HG03196 (cell line): ENCODE data around the gene TSC22D2.

ENCODE experiments used
- ATAC-seq: cut with Tn5 transposase; IDR thresholded peaks from one replicate; pipeline ENCODE4 v1.9.1; 2021; ENCODE audit not compliant: unreplicated experiment

Gene TSC22D2

DNA sequence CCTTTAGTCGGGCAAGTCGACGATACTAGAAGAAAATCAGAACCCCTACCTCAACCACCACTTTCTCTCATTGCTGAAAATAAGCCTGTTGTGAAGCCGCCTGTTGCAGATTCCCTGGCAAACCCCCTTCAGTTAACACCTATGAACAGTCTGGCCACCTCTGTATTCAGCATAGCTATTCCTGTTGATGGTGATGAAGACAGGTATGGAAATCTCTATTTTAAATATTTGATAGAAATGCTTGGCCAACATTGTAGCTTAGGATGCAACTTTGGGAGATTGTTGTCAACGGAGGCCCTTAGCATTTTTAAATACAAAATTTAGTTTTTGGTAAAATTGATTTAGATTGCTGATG lies 3.0 kb downstream of the TSC22D2 start:
- ATAC-seq: no peak

DNA sequence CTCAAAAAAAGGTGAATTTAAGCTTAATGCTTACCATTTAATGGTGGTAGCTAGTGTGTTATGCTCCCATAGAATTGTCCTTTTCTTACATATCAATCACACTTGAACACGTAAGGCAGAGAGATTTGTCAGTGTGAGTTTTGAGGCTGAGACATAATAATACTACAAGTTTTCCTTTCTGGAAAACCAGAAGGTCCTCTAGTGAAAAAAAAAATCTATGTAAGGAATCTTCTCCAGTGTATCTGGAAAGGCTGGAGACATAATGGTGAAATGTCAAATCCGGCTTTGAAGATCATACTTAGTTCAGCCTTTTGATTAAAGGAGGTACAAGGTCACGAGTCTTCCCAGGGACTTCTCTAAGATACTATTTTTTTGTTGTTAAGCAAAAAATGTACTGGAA lies 3.4 kb downstream of the TSC22D2 start:
- no peak for ATAC-seq

DNA sequence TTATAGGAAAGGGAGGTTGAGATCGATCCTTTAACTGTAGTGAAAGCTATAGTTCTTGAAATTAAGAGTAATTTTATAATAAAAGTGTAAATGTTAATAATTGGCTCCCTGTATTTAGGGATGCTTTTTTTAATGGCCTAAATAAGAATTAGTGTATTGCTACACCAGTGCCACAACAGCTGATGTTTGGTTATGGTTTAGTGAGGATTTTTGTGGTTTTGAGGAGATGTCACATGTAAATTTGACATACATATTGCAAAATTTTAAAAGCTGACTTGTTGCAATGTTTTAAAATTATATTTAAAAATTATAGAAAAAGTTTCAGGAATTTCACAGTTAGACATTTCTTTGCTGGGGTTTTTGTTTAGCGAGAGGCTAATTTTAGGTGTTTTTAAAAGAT lies 3.9 kb downstream of the TSC22D2 start:
- ATAC-seq: no peak

DNA sequence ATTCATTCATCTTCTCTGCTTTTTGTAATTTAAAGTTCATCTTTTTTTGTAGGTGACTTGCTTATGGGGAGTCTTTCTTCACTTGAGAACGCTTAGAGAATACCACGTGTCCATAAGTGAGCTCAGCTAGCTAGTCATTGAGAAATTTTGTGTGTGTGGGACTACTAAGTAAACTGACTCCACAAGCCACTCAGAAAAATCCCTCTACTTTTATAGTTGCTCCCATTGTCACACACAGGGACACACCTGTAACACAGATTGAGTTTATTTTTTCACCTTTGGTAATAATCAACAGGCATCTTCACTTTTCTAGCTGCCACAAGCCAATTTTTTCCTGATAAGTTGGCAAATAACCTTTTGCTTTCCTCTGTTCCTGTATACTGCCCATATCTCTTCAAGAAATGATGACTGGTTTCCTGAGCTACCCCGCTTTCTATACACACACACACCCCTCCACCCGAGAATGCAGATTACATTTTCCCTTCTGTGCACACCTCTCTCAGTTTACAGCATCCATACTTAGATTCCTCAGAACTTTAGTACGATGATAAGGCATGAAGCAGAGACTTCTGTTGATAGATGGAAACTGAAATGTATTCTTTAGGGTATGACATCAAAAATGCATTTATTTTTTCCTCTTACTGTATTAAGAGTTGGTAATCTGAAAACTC lies 4.6 kb downstream of the TSC22D2 start:
- ATAC-seq: no peak

DNA sequence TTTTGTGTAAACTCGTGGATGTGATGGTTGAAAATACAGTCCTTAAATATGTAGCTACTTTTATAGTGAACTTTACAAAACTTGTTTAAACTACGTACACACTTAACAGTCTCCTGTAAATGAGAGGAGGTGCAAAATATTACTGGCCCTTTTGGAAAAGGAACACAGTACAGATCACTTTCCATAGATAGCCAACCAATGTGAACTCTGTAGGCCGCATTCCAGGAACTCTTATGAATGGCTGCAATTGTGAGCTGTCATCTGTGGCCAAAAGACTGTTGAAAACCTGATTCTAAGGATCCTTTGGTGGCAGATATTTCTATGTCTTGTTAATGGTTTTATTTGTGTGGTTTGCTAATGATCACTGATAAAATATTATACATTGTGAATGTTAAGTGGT lies 6.2 kb downstream of the TSC22D2 start:
- no peak for ATAC-seq

DNA sequence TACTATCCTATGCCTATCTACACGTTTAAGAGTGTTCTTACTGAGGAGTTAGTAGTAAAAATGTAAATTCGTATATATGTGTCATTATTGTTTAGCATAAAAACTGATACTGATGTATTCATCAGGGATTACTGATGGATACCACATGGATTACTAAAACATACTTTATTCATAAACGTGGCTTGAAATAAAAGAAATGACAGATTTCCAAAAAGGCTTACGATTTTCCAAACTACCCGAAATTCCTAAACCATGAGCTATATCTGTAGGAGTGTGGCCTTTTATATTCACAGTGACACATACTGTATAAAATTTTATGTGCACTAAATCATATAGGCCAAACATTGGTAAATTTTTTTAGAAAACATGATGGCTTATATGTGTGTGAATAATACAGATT lies 6.9 kb downstream of the TSC22D2 start:
- no peak for ATAC-seq

DNA sequence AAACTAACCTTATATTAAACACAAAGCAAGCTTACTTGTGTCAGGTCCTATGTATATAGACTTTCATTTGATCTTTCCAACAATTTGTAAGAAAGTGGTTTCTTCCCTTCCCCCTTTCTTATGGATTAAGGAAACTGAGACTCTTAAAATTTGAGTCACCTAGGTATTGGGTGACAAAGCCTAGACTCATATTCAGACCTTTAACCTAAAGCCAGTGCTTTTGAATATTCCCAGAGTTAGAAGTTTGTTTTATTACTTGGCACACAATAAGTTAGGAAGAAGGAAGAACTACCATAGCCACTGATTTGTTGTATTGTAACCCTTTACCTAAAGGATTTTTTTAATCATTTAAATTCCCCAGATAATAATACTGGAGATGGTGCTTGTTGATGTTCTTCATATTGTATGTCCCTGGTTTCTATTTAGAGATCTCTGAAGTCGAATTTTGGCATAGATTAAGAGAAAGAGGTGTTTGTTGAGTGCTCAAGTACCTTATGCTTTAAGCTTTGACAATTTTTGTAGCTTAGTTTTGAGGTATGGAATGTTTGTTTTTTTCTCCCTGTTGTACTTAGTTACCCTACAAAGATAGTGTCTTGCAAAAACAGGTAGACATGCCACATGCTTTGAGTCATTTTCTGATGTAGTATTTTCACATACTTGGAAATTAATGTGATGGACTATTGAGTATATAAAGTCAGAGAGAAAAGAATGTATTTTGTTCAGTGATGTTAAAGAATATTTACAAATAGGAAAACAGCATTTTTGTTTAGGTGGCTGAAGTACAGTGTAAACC lies 11.2 kb downstream of the TSC22D2 start:
- ATAC-seq: no peak

DNA sequence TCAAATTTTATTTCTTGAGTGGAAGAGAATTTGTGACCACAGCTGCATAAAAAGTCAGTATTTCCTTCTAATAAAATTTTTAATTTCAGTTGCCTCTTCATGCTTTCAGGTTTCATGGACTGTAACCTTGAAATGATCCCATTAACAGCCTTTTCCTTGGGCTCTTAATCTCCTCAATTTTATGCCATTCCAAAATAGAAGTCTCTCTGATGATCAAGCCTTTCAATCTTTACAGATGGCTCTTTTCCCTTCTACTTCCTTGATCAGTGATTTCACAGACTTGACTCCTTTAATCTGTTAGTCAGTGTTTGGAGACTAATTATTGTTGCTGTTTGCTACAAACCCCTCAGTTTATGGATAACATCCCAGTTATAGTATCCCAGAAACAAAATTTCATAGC lies 11.9 kb downstream of the TSC22D2 start:
- ATAC-seq: no peak

DNA sequence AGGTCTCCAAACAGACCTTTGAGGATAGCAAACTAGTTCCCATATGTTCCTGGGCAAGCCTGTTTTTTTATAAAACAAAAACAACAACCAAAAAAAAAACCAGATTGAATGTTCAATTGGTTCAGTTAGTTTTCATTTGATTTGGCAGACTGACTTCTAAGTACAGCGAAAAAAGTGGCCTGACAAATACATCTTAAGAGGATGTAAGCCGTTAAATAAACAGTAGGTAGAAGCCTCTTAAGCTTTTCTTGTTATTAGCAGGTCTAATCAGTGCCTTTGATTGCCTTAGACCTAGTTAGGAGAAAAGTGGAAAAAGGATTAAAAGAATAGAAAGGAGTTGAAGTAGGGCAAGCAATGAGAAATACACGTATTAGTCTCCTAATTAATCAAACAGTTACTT lies 13.2 kb downstream of the TSC22D2 start:
- no peak for ATAC-seq

DNA sequence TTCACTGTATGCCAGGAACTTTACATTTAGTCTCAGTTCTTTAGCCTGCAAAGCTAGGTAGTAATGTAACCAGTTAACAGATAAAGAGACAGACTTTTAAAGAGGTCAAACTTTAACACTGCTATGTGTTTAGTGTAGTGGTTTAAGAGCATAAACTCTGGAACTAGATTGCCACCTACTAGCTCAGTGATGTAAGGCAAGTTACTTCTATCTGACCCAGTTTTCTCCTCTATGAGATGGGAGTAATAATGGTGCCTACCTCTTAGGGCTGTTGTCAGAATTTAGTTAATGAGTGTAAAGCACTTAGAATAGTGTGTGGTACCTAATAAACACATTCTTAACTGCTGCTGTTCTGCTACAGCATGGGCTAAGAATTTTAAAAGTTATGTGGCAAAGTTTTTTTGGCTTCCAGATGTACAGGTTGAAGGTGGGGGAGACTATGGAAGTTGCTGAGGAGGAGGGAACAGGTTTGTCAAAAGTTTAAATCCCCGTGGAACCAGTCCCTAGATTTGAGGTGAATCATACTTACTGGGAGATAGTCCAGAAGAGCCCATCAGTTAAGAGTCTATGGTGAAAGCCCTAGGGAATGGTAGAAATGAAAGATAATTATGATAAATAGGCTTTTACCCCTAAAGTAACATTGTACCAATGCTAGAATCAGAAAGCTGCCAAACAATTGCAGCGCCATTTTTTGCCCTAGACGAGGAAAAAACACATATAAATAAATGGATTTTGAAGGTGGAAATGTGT lies 13.9 kb downstream of the TSC22D2 start:
- ATAC-seq: no peak

DNA sequence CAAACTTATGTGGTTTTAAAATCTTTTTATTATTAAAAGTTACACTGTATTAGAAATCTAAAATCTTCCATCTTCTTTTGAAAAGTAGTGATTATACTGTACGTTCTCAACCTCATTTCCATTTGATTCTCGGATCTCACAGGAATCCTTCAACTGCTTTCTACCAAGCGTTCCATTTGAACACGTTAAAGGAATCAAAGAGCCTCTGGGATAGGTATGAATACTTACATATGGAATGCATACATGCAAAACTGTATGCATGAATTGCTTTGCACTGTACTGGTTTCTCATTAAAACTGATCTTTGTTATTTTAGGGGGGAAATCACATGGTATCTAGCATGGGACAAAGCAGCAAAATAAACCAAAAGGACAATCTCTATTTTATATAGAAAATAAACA lies 14.8 kb downstream of the TSC22D2 start:
- no peak for ATAC-seq

DNA sequence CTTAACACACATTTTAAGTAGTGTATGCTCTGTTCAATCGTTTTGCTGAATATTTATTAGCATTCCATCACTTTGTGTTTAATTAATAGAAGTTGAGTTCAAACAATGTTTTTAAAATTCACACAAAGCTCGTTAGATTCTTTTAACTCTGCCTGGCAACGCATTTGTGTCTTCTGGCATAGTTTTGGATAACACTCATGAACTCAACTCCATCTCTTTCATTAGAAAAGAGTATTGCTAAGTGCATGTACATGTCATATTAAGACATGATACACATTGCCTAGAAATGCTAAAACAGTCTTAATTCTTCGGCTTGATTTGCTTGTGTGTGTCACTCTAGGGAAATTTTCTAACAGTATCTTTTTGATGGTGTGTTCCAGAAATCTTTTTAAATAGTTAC lies 15.7 kb downstream of the TSC22D2 start:
- no peak for ATAC-seq

DNA sequence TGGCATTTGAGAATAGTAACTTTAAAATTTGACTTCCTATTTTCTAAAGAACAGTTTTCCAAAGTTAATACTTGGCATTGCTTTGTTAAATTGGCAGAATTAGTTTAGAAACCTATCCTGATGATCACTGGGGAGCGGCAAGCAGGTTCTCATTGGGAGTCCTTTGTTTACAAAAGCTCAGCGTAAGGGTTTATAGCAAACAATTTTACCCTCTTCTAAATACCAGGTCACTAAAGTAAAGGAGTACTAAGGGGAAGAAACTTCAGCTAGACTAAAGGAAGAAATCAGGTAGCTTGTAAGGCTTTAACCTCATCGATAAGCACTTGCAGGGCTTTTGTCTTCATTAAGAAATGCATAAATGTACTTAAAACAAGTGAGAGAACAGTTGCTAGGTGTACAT lies 18.2 kb downstream of the TSC22D2 start:
- no peak for ATAC-seq

DNA sequence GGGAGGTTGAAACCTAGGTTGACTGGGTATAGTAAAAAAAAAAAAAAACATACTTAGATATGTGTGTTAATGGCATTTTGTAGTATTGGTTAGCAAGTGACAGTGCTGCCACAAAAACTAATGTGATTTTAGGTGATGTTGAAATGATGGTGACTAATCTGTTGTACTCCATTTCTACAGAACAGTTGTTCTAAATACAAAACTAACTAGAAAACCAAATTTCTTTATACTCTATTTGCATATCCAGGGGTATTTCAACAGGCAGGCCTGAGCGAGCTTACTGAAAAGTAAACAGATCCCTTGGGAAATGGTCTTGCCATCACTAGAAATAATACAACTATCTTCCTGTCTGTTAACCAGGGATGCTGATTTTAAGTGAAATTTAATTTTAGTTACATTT lies 20.5 kb downstream of the TSC22D2 start:
- no peak for ATAC-seq

DNA sequence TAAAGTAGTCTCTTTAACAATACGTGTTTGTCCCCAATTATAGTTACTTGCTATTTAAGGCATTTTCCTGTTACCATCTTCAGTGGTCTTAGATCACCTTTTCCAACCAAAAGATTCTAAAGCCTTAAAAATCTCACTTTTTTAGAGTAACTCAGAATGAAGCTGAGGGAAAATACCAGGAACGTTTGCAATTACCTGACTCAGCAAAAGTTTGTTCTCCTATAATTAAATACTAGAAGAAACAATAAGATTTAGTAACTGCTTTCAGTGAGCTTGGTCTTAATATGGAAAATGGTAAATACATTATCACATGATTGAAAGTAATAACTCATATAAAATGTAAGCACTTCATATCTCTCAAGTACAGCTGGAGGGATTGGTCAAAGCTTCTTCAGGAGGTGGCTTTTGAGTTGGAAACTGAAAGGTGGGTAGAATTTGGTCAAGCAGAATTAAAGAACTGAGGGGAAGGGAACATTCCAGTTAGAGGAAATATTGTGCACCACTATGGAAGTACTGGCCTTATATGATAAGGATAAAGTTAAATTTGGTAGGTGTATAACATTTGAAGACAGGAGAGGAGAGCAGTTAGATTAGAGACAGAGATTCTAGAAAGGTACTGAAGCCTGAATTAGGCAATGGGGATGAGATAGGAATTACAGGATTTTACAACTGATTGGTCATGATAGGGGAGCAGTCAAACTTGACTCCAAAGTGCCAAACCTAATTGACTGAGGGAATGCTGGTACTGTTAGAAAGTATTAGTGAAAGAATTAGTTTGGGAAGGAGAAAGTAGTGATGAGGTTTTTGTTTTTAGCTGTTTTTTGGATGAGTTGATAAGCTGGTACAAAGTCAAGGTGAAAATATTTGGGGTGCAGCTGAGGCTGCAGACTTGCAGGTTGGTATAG lies 21.9 kb downstream of the TSC22D2 start:
- no peak for ATAC-seq

DNA sequence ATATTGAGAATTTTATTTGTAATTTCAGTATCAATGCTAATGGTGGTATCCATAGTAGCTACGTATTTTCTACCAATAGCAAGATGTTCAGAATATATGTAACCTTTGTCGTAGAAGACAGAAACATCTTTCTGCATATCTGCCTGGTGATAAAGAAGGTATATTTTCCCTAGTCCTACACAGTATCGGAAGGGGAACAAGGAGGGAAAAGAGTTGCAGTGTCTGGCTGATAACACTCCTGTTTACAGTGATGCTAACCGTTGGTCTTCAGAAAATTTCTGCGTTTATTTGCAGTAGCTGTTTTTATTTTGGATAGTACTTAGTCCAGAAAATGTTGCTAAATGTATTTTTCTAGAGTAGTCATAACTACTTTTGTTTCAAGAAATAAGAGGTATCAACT lies 25.2 kb downstream of the TSC22D2 start:
- no peak for ATAC-seq

DNA sequence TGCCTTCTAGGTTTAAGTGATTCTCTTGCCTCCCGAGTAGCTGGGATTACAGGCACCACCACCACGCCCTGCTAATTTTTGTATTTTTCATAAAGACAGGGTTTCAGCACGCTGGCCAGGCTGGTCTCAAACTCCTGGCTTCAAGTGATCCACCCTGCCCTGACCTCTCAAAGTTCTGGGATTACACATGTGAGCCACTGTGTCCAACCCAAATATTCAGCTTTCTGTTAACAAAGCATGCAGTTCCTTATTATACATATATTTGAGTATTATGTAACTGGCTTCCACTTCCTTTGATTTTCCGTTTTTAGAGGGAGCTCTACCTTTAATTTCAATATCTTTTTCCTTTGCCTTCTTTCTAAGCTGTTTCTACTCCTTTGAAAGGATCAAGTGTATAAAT lies 26.1 kb downstream of the TSC22D2 start:
- no peak for ATAC-seq

DNA sequence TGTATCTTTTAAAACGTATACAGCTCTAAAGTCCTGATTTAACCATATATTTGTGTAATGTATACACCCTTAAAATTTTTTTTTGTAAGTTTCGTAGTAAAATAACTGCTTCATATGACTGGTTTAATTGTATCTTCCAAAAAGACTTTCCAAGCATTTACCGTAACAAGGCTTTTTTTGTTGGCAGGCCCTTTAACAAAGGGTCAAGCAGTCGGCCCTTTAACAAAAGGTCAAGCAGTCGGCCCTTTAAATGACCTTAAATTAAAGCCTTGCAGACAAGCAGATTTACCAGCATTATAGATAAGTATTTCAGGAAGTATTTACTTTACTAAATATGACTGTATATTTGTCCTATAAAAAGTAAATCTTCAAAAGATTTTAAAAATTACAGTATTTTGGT lies 28.1 kb downstream of the TSC22D2 start:
- no peak for ATAC-seq

DNA sequence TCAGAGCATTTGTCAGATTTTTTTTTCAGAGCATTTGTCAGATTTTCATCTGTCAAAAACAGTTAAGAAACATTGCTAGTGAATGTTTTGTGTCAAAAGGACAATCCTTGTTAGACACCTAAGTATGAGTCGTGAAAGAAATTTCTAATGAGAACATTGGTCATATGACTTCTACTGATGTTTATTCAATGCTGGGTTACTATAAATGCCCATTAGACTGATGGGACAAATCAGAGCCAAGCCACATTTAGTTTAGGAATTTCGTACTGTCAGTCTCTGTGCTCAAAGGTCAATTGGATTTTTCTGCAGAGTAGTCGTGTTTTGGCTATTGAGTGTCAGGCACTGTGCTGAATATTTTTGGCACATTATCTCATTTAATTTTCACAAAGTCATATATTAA lies 31.6 kb downstream of the TSC22D2 start:
- ATAC-seq: no peak

DNA sequence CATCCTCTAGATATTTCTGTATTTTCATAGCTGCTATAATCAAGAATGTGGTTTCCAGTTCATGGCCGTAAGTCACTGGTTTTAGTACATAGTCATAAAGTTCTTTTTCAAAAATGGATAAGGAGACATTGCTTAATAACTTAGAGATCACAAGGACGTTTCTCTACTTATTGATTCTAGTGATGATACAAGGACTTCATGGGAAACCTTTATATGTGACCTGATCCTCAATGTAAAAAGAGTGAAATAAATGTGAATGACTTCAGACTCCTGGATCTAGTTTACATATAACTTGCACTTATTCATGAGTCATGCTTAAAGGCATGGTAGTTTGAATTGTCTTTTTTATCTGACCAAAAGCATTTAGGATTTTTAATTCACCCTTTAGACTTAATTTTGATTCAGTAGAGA lies 35.2 kb downstream of the TSC22D2 start:
- no peak for ATAC-seq

DNA sequence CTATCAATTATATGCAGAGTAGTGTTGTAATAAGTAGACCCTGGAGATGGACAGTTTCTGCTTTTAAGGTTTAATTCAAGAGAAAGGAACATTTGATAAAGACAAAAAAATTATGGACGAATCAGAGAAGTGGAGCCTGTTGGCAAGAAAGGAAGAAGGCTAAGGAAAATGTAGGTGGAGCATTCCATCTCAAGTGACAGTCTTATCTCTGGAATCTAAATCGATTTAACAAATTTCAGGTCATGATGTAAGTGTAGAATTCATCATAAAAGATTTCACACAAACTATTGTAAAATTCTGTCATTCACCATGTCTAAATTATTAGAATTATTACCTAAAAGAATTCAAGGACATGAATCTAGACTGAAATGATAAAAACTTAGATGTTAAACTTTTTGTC lies 36.3 kb downstream of the TSC22D2 start:
- ATAC-seq: no peak
